GM20000 (cell line): Measurements from ENCODE around the gene LRRC4C.
"Not testable (repeated sequence)": the region's sequence is repeated elsewhere in the genome, so short reads cannot be mapped to it uniquely, and the experiment has no call there.

Source experiments
- DNase-seq: peaks from one replicate; pipeline ENCODE4 v3.0.0; 2012; ENCODE audit warnings: low spot score
- CTCF ChIP-seq: IDR thresholded peaks from 2 replicates; pipeline ENCODE4 v1.5.1; 2012; ENCODE audit warnings: mild to moderate bottlenecking, control low read depth; ENCODE audit errors: extremely low read depth, missing control alignments

LRRC4C gene

GRCh38 chr11:40597546-40598113 is 861.8 kb downstream of the LRRC4C start:
- TF ChIP-seq CTCF = no peak
- no peak for DNase-seq

GRCh38 chr11:40573254-40573891 is 886.1 kb downstream of the LRRC4C start:
- no peak for DNase-seq
- no peak for TF ChIP-seq CTCF

- no peak for TF ChIP-seq CTCF
- DNase-seq = no peak
These were observed 889.4 kb downstream of the LRRC4C start for GRCh38 chr11:40569947-40570531.

- DNase-seq = no peak
- no peak for TF ChIP-seq CTCF
These were observed 892.1 kb downstream of the LRRC4C start for GRCh38 chr11:40567392-40567791.

GRCh38 chr11:40544162-40544561 is 915.3 kb downstream of the LRRC4C start:
- no peak for TF ChIP-seq CTCF
- DNase-seq = no peak

GRCh38 chr11:40542821-40543220 is 916.6 kb downstream of the LRRC4C start:
- no peak for TF ChIP-seq CTCF
- no peak for DNase-seq

- no peak for TF ChIP-seq CTCF
- no peak for DNase-seq
These were observed 921.7 kb downstream of the LRRC4C start for GRCh38 chr11:40537734-40538133.

GRCh38 chr11:40522080-40522479 is 937.4 kb downstream of the LRRC4C start:
- DNase-seq = not testable (repeated sequence)
